Stomach (tissue), 4 donors: Measurements from ENCODE around the gene SSBP3.

Experiments used
- CTCF ChIP-seq, 7 experiments: fragments of 450-650 bp in 4 of 7; fragments of 200-600 bp in 3 of 7; sonication (generic) in 3 of 7; IDR thresholded peaks; one replicate each; pipeline ENCODE4 v1.5.1; 2016 to 2019; ENCODE audit warnings: antibody characterized with exemption in 7 of 7, control low read depth in 2 of 7, mild to moderate bottlenecking in 1 of 7
- EP300 ChIP-seq: sonication (generic); formaldehyde crosslinking; IDR thresholded peaks from one replicate; pipeline ENCODE4 v1.6.1; 2017; ENCODE audit warnings: antibody characterized with exemption

- TF ChIP-seq CTCF (IDR thresholded peaks at IDR 0.05) (no peak), EP300 (no peak)
These were observed 69.2 kb downstream of the SSBP3 start for GRCh38 chr1:54337034-54337433.
